Renal cortex interstitium (tissue), 11 donors: ENCODE results near the gene EIF4B. TPM values are rescaled to one million over a fixed set of nuclear protein-coding genes. Genes with fewer than 3 reads are reported as not detected.

Source experiments
- DNase-seq, 11 donors: peaks; one replicate each; pipeline ENCODE4 v3.0.0-alpha.2; 2013; ENCODE audit warnings: low read depth in 9 of 11, low spot score in 4 of 11; ENCODE audit errors: extremely low read depth in 1 of 11
- polyA plus RNA-seq, 3 donors: library from polyadenylated mRNA; unstranded; fragments of 120-200 nt; gene quantifications; one replicate each; pipeline ENCODE4 v1.2.1, GENCODE V29; 2013; ENCODE audit not compliant: insufficient read length in 3 of 3

The EIF4B gene
- polyA plus RNA-seq, 3 donors: 472 to 507 (median 487) TPM

DNA sequence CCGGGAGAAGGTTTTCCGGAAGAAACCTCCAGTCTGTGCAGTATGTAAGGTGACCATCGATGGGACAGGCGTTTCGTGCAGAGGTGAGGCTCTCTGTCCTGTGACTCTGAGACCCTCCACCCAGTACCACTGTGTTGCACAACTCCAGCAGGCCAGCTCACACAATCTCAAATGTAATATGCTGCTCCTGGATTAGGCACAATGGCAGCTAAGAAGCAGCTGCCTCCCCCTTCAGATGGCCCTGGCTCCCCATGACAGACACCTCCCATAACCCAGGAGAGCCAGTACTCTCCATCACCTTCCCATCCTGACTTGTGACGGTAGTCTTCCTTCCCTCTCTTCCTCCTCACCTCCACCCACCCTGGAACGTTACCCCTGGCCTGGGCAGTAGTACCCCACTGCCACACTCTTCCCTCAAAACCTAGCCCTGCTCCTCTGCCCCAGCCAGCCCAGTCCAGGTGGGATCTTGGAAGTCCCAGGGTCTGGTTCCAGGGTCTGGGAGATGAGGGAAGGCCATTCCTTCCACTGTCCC is 45.7 kb downstream of the EIF4B start:
- DNase-seq: no peak

DNA sequence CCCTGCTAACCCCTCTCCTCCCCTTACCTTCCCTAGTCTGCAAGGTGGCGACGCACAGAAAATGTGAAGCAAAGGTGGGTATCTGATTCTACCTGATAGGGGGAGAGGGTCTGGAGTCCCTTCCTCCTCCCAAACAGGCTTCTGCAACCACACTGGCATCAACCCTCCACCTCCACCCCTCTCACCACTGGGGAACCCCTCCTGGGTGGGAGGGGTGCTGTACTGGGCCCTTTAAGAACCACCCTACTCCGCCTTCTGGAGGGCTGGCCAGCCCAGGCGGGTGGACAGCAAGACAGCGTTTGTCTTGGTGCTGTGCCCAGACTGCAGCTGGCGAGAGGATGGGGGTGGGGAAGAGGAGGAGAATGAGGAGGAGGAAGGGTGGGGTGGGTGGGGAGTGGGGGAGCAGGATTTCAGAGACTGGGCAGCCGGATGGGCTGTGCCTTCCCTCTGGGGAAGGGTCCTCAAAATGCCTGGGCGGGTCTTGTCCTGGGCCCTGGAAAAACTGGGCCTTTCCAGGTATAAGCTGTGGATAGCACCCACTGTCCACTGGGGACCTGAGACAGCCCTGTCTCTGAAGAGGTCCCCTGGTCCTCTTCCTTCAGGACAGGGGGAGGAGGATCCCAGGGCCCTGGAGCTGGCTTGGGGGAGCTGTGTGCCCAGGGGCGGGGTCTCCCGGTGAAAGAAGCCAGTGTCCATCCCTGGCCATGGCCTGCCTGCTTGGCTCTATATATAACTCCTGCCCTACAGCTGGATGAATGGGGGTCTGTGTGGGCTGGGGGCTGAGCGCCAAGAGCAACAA is 46.4 kb downstream of the EIF4B start:
- peak in 6 of 11 donors; percentile 45 to 81 (median 77) for DNase-seq

DNA sequence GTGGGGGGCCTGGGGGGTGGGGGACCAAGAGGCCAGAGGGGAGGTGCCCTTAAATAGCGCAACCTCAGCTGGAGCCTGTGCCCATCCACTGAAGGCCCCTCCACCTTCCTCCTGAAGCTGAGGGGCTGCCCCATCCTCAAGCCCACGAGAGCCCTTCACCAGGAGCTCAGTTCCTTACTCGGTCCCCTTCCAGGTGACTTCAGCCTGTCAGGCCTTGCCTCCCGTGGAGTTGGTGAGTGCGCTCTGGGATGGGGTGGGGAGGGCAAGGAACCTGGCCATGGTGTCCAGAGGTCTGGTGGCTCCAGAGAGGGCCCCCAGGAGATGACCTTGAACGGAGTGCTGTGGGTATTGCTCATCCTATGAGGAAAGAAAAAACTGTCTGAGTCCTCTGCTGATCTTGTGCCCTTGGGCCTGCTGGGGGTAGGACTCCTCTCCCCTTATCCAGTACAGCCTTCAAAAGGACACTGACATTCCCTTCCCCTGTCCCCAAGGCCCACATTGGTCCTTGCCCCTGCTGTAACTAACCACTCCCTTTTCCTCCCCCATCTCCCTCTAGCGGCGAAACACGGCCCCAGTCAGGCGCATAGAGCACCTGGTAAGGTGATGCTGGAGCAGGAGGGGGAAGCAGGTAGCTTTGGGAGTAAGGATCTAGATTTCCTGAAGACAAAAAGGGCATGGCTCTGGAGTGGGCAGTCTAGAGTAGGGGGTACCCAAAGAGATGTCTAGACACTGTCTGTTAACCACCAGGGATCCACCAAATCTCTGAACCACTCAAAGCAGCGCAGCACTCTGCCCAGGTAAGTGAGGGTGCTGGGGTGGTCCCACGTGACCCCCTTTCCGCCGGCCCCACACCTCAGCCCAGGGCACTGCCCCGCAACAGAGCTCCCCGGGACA is 47.2 kb downstream of the EIF4B start:
- peak in 2 of 11 donors; percentile 45 to 47 for DNase-seq

DNA sequence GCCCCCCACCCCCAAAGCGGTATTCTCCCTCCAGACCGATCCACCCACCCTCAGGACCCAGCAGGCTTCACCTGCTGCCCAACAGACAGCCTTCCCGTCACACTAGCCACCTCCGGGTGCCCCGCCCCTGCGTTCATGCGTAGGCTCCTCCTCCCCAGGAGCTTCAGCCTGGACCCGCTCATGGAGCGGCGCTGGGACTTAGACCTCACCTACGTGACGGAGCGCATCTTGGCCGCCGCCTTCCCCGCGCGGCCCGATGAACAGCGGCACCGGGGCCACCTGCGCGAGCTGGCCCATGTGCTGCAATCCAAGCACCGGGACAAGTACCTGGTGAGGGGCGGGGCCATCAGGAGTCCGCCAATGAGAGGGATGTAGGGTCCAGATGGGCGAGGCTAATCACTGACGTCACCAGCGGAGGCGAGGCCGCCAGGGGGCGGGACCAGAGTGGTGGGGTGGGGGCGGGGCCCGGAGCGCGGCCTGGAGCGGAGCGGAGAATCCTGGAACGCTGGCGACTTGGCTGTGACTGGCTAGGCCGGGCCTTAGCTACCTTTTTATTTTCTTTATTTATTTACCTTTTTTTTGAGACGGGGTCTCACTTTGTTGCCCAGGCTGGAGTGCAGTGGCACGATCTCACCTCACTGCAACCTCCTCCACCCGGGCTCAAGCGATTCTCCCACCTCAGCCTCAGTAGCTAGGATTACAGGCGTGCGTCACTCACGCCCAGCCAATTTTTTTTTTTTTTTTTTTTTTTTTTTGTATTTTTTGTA is 48.0 kb downstream of the EIF4B start:
- DNase-seq: peak in 10 of 11 donors; percentile 86 to 94 (median 90)

DNA sequence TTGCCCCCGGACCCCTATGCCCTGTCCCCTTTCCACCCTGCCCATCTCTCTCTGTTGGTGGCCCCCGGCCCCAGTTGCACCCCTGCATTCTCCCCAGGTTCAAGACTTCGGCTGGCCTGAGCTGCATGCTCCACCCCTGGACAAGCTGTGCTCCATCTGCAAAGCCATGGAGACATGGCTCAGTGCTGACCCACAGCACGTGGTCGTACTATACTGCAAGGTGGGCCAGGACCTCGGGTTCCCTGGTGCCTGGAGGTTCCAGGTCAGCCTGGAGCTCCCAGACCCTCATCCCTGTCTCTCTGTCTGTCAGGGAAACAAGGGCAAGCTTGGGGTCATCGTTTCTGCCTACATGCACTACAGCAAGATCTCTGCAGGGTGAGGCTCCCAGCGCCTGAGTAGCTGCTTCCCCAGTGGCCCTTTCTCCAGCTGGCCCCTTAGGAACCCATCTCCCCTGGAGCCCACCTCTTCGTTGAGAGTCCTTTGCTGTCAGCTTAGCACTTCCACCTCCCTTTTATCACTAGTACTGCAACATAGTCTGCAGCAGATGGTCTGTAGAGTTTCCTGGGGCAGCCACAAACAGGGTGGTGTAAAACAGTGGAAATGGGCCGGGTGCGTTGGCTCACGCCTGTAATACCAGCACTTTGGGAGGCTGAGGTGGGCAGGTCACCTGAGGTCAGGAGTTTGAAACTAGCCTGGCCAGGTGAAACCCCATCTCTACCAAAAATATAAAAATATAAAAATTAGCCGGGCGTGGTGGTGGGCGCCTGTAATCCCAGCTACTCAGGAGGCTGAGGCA is 49.4 kb downstream of the EIF4B start:
- DNase-seq: no peak

DNA sequence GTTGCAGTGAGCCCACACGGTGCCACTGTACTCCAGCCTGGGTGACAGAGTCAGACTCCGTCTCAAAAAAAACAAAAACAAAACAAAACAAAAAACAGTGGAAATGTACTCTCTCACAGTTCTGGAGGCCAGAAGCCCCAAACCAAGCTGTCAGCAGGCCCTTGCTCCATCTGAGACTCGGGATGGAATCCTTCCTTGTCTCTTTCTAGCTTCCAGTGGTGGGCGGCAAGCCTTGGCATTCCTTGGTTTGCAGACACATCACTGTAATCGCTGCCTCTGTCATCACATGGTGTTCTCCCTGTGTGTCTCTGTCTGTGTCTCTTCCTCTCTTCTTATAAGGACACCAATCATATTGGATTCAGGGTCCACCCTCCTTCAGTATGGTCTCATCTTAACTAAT is 50.0 kb downstream of the EIF4B start:
- no peak for DNase-seq

DNA sequence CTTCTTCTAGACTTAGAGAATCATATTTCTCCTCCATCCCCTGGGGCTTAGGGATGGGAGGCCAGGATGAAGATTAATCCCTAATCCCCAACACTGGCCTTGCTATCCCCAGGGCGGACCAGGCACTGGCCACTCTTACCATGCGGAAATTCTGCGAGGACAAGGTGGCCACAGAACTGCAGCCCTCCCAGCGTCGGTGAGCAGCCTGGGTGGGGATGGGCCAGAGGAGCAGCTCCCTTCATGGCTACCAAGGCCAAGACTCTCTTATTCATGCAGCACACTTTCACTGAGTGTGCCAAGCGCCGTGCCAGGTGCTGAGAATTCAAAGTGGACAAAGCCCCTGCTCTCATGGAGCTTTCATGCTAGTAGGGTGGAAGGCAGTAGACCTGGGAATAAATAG is 50.6 kb downstream of the EIF4B start:
- no peak for DNase-seq

DNA sequence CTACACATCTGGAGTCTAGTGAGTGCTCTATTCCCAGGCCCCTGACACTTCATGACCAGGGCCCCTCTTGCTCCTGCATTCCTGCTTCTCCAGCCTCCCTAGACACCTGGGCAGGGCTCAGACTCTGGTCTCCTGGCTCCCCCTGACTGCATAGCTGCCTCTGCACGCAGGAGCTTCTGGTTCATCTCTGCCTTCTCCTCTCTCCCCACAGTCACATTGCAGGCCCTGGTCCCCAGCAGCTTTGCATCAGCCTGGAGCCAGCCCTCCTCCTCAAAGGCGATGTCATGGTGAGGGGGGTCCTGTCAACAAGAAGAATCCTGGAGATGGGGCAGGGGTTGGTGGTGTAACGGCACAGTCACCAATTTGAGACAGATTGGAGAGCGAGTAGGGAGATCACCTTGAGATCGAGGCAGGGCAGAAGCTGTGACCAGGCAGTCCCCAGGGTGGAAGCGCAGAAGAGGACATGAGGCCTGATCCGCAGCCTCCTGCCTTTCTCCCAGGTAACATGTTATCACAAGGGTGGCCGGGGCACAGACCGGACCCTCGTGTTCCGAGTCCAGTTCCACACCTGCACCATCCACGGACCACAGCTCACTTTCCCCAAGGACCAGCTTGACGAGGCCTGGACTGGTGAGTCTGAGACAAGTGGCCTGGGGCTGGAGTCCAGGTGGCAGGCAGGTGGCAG is 51.7 kb downstream of the EIF4B start:
- no peak for DNase-seq

DNA sequence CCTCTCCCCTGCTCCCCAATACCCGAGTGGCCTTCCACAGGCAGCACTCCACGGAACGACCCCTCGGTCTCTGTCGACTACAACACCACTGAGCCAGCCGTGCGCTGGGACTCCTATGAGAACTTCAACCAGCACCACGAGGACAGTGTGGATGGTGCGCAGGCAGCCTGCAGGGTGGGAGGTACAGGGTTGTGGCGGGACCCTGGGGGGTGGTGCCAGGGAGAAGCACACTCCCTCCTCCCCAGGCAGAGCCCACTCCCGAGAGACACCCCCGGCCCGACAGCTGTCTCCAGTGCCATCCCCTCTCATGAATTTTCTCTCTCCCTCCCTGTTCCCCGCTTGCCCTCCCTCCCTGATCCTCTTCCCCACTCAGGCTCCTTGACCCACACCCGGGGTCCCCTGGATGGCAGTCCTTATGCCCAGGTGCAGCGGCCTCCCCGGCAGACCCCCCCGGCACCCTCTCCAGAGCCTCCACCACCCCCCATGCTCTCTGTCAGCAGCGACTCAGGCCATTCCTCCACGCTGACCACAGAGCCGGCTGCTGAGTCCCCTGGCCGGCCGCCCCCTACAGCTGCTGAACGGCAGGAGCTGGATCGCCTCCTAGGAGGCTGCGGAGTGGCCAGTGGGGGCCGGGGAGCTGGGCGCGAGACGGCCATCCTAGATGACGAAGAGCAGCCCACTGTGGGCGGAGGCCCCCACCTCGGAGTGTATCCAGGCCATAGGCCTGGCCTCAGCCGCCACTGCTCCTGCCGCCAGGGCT is 52.6 kb downstream of the EIF4B start:
- DNase-seq: no peak

DNA sequence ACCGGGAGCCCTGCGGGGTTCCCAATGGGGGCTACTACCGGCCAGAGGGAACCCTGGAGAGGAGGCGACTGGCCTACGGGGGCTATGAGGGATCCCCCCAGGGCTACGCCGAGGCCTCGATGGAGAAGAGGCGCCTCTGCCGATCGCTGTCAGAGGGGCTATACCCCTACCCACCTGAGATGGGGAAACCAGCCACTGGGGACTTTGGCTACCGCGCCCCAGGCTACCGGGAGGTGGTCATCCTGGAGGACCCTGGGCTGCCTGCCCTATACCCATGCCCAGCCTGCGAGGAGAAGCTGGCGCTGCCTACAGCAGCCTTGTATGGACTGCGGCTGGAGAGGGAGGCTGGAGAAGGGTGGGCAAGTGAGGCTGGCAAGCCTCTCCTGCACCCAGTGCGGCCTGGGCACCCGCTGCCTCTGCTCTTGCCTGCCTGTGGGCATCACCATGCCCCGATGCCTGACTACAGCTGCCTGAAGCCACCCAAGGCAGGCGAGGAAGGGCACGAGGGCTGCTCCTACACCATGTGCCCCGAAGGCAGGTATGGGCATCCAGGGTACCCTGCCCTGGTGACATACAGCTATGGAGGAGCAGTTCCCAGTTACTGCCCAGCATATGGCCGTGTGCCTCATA is 53.3 kb downstream of the EIF4B start:
- DNase-seq: no peak

DNA sequence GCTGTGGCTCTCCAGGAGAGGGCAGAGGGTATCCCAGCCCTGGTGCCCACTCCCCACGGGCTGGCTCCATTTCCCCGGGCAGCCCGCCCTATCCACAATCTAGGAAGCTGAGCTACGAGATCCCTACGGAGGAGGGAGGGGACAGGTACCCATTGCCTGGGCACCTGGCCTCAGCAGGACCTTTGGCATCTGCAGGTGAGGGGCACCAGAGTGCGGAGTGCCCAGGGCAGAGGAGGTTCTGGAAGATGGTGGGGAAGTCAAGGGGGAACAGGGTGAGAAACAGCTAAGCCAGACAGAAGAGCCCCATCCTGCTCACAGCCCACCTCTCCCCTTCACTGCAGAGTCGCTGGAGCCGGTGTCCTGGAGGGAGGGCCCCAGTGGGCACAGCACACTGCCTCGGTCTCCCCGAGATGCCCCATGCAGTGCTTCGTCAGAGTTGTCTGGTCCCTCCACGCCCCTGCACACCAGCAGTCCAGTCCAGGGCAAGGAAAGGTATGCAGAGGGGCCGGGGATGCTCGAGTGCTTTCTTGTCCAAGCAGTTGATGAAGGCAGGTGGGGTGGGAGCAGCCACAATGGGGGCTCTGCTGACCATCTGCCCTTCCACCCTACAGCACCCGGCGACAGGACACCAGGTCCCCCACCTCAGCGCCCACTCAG is 53.9 kb downstream of the EIF4B start:
- DNase-seq: no peak

DNA sequence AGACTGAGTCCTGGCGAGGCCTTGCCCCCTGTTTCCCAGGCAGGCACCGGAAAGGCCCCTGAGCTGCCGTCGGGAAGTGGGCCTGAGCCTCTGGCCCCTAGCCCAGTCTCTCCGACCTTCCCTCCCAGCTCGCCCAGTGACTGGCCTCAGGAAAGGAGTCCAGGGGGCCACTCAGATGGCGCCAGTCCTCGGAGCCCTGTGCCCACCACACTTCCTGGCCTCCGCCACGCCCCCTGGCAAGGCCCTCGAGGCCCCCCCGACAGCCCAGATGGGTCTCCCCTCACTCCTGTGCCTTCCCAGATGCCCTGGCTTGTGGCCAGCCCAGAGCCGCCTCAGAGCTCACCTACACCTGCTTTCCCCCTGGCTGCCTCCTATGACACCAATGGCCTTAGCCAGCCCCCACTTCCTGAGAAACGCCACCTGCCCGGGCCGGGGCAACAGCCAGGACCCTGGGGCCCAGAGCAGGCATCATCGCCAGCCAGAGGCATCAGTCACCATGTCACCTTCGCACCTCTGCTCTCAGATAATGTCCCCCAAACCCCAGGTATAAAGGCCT is 54.5 kb downstream of the EIF4B start:
- no peak for DNase-seq

DNA sequence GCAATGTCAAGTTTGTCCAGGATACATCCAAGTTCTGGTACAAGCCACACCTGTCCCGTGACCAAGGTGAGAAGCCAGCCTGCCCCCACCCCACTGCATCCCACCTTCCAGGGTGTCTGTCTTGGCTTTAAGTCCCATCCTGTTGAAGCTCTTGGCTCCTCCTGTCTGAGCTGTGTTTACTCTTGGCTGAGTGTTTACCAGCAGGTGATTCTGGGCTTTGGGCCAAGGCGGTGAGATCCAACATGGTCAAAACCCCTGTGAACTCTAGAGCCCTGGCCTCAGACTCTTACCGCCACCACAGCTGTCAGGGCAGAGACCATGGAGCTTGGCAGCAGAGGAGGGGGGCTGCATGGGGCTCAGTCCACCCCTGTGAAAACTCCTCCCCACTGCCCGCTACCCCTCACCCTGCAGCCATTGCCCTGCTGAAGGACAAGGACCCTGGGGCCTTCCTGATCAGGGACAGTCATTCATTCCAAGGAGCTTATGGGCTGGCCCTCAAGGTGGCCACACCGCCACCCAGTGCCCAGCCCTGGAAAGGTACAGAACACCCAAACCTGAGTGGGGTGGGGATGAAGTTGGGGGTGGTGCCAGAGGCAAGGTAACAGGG is 55.3 kb downstream of the EIF4B start:
- no peak for DNase-seq

DNA sequence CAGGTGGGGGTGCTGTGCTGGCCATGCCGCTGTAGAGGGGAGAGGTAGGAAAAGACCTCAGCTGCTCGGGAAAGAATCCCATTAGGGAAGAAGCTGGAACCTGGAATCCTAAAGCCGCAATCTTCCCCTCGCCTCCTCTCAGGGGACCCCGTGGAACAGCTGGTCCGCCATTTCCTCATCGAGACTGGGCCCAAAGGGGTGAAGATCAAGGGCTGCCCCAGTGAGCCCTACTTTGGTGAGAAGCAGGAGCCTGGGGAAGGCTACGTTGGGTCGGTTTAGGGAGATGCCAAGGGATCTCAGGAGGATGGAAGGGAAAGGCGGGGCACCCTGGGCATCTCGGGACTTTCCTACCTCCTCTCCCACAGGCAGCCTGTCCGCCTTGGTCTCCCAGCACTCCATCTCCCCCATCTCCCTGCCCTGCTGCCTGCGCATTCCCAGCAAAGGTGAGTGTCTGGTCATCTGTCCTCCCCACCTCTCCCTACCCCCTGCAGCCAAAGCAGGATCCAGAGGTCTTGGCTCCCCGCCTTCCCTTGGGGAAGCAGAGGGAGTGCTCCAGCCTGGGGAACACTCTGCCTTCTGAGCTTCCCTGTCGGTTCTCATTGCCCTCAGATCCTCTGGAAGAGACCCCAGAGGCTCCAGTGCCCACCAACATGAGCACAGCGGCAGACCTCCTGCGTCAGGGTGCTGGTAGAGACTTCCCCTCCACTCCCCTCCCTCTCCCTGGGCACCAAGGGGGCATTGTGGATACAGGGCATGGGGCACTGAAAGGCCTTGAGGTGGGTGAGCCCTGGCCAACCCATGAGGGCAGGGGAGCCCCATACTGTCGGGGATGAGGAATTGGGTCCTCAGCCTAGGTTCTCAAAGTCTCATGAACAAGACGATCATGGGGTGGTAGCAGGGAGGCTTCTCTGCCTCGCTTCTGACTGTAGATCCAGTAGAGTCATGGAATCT is 56.0 kb downstream of the EIF4B start:
- no peak for DNase-seq
